ENCODE results near the gene PHF10.

DNA sequence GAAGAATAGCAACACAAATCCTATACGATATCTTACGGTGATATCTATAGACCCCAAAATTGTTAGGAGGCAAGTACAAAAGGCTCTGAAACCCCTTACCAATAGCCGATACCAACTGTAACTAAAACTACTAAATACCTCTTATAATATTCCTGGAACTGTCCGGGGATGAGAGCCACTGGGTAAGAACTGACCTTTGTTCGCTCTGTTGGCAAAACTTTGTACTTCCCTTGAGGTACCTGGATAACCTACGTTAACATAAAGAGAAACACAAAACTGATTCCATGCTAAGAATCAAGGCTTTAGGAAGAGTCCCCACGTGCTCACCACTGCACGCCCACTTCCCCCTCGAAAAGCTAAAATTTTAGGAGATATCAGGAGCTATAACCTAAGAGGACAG, 9.7 kb downstream of the PHF10 start:
- TF ChIP-seq, protein P1, sequence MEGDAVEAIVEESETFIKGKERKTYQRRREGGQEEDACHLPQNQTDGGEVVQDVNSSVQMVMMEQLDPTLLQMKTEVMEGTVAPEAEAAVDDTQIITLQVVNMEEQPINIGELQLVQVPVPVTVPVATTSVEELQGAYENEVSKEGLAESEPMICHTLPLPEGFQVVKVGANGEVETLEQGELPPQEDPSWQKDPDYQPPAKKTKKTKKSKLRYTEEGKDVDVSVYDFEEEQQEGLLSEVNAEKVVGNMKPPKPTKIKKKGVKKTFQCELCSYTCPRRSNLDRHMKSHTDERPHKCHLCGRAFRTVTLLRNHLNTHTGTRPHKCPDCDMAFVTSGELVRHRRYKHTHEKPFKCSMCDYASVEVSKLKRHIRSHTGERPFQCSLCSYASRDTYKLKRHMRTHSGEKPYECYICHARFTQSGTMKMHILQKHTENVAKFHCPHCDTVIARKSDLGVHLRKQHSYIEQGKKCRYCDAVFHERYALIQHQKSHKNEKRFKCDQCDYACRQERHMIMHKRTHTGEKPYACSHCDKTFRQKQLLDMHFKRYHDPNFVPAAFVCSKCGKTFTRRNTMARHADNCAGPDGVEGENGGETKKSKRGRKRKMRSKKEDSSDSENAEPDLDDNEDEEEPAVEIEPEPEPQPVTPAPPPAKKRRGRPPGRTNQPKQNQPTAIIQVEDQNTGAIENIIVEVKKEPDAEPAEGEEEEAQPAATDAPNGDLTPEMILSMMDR (IDR thresholded peaks at IDR 0.05; ENCODE audit: borderline replicate concordance, extremely low read depth, low read length, poor library complexity, severe bottlenecking): no peak
- TF ChIP-seq EZH2 (IDR thresholded peaks at IDR 0.05; ENCODE audit: borderline replicate concordance, low read depth, low read length, severe bottlenecking): no peak
